ENCODE measurements around the gene NFATC1.

The NFATC1 gene

GRCh38 chr18:79395761-79396404 lies at the start of gene NFATC1:
Gene NFATC1, plus strand, starts transcription at chr18:79395930. Its CDS starts 295 bp downstream, at chr18:79396225.
- Histone ChIP-seq H3K27me3 (replicated peaks; ENCODE audit: control insufficient read depth, insufficient read depth, low read length) (no peaks in the 10 kb centered on the region; the same call in 1 of the 2 replicates), H3K4me3 (replicated peaks; ENCODE audit: low read depth, low read length) (peak within 1 kb of the TSS; percentile 46), H3K36me3 (ENCODE audit: control insufficient read depth, insufficient read depth, low read length) (no peaks in the 10 kb centered on the region)
- TF ChIP-seq CTCF (IDR thresholded peaks at IDR 0.05; ENCODE audit: insufficient read depth, low read length, poor library complexity, severe bottlenecking): no peak
- DNase-seq (ENCODE audit: extremely low read depth, insufficient read length): no peak

- no peak for DNase-seq (ENCODE audit: extremely low read depth, insufficient read length)
- no peak for TF ChIP-seq CTCF (IDR thresholded peaks at IDR 0.05; ENCODE audit: insufficient read depth, low read length, poor library complexity, severe bottlenecking)
- Histone ChIP-seq H3K27me3 (replicated peaks; ENCODE audit: control insufficient read depth, insufficient read depth, low read length) (no peaks in the 10 kb centered on the region), H3K36me3 (ENCODE audit: control insufficient read depth, insufficient read depth, low read length) (peaks cover 26% of the 10 kb centered on the region), H3K4me3 (replicated peaks; ENCODE audit: low read depth, low read length) (no peak overlapping the region)
These were observed 49.7 kb upstream of the NFATC1 start for GRCh38 chr18:79345981-79346380.

GRCh38 chr18:79348066-79348465 lies 47.7 kb upstream of the NFATC1 start:
- TF ChIP-seq CTCF (IDR thresholded peaks at IDR 0.05; ENCODE audit: insufficient read depth, low read length, poor library complexity, severe bottlenecking): no peak
- Histone ChIP-seq H3K27me3 (replicated peaks; ENCODE audit: control insufficient read depth, insufficient read depth, low read length) (no peaks in the 10 kb centered on the region), H3K4me3 (replicated peaks; ENCODE audit: low read depth, low read length) (no peak overlapping the region), H3K36me3 (ENCODE audit: control insufficient read depth, insufficient read depth, low read length) (peaks cover 26% of the 10 kb centered on the region)
- DNase-seq (ENCODE audit: extremely low read depth, insufficient read length): no peak

- no peak for TF ChIP-seq CTCF (IDR thresholded peaks at IDR 0.05; ENCODE audit: insufficient read depth, low read length, poor library complexity, severe bottlenecking)
- Histone ChIP-seq H3K27me3 (replicated peaks; ENCODE audit: control insufficient read depth, insufficient read depth, low read length) (no peaks in the 10 kb centered on the region), H3K36me3 (ENCODE audit: control insufficient read depth, insufficient read depth, low read length) (peaks cover 5% of the 10 kb centered on the region), H3K4me3 (replicated peaks; ENCODE audit: low read depth, low read length) (no peak overlapping the region)
- no peak for DNase-seq (ENCODE audit: extremely low read depth, insufficient read length)
These were observed 43.3 kb upstream of the NFATC1 start for GRCh38 chr18:79352432-79352831.

GRCh38 chr18:79353267-79353666 lies 42.5 kb upstream of the NFATC1 start:
- DNase-seq (ENCODE audit: extremely low read depth, insufficient read length): no peak
- Histone ChIP-seq H3K4me3 (replicated peaks; ENCODE audit: low read depth, low read length) (no peak overlapping the region), H3K36me3 (ENCODE audit: control insufficient read depth, insufficient read depth, low read length) (peaks cover 2% of the 10 kb centered on the region), H3K27me3 (replicated peaks; ENCODE audit: control insufficient read depth, insufficient read depth, low read length) (no peaks in the 10 kb centered on the region)
- TF ChIP-seq CTCF (IDR thresholded peaks at IDR 0.05; ENCODE audit: insufficient read depth, low read length, poor library complexity, severe bottlenecking): no peak

- TF ChIP-seq CTCF (IDR thresholded peaks at IDR 0.05; ENCODE audit: insufficient read depth, low read length, poor library complexity, severe bottlenecking): no peak
- H3K27me3 ChIP-seq (replicated peaks; ENCODE audit: control insufficient read depth, insufficient read depth, low read length): no peaks in the 10 kb centered on the region
- no peak overlapping the region for H3K4me3 ChIP-seq (replicated peaks; ENCODE audit: low read depth, low read length)
- peaks cover 2% of the 10 kb centered on the region for H3K36me3 ChIP-seq (ENCODE audit: control insufficient read depth, insufficient read depth, low read length)
- no peak for DNase-seq (ENCODE audit: extremely low read depth, insufficient read length)
These were observed 41.4 kb upstream of the NFATC1 start for GRCh38 chr18:79354350-79354749.

Data from GM06990 (cell line).